Thyroid gland (tissue), 4 donors: ENCODE measurements around the gene GNAI2. TPM values are rescaled to one million over a fixed set of nuclear protein-coding genes. Genes with fewer than 3 reads are reported as not detected.

Source experiments
- DNase-seq, 2 donors: peaks; one replicate each; pipeline ENCODE4 v3.0.0-alpha.2; 2019
- H3K27ac ChIP-seq, 3 donors: fragments of 200-600 bp; sonication (generic); 1 replicate in 2 of 3; 2 replicates in 1 of 3; pipeline ENCODE4 v1.5.1; 2016 to 2019; ENCODE audit warnings: mild to moderate bottlenecking in 1 of 3, moderate library complexity in 1 of 3
- H3K27me3 ChIP-seq: fragments of 200-600 bp; sonication (generic); one replicate; pipeline ENCODE4 v1.5.1; 2019
- H3K36me3 ChIP-seq, 2 donors: fragments of 200-600 bp; sonication (generic); one replicate each; pipeline ENCODE4 v1.5.1; 2016 to 2019
- H3K4me1 ChIP-seq, 2 donors: fragments of 200-600 bp; sonication (generic); one replicate each; pipeline ENCODE4 v1.5.1; 2017 to 2019
- H3K4me3 ChIP-seq, 3 donors: fragments of 200-600 bp; sonication (generic); replicated peaks in 1 of 3; 1 replicate in 2 of 3; 2 replicates in 1 of 3; pipeline ENCODE4 v1.5.1; 2016; ENCODE audit warnings: mild to moderate bottlenecking in 1 of 3
- H3K9me3 ChIP-seq: fragments of 200-600 bp; sonication (generic); one replicate; pipeline ENCODE4 v1.5.1; 2017
- CTCF ChIP-seq, 6 experiments: fragments of 200-600 bp in 3 of 6; fragments of 450-650 bp in 3 of 6; sonication (generic) in 3 of 6; IDR thresholded peaks; one replicate each; pipeline ENCODE4 v1.5.1; 2016 to 2019; ENCODE audit warnings: antibody characterized with exemption in 6 of 6, mild to moderate bottlenecking in 2 of 6, inconsistent platforms in 1 of 6, moderate library complexity in 1 of 6
- POLR2A ChIP-seq, 2 donors: fragments of 450-650 bp; IDR thresholded peaks; one replicate each; pipeline ENCODE4 v1.6.1; 2017; ENCODE audit warnings: antibody characterized with exemption in 2 of 2, mild to moderate bottlenecking in 2 of 2, moderate library complexity in 1 of 2
- WGBS, 2 donors: methylation state at CpG; one replicate each; pipeline ENCODE4 v1.1.5; 2017; 5-methylcytosine and 5-hydroxymethylcytosine counted together
- intact Hi-C: fragments of 100-400 bp; cut with DNase I; formaldehyde crosslinking; loops from one replicate; pipeline ENCODE4 v1.15.1; 2023
- total RNA-seq, 4 donors: library from RNA; depleted of rRNA; stranded (reverse); fragments of >200 nt; gene quantifications; one replicate each; pipeline ENCODE4 v1.2.3, GENCODE V29; 2016

Gene GNAI2
- total RNA-seq, 4 donors from 2014 or later: 111 to 171 (median 142) TPM

- no peak overlapping the region for H3K27ac ChIP-seq
- WGBS, 2 donors: 40 to 45% methylated on average over 19 to 63 of the region's 79 CpGs
- TF ChIP-seq CTCF (IDR thresholded peaks at IDR 0.05) (no peak), POLR2A (IDR thresholded peaks at IDR 0.05) (no peak)
- H3K4me1 ChIP-seq: peaks cover 9 to 23% of the 10 kb centered on the region in 2 donors
- H3K9me3 ChIP-seq: no peaks in the 10 kb centered on the region
- DNase-seq: no peak
- intact Hi-C loops: loop anchor here (2.0 kb wide), 1 partner anchor 81 kb away; no protein-coding TSS in a partner anchor
- no peaks in the 10 kb centered on the region for H3K36me3 ChIP-seq
- no peaks in the 10 kb centered on the region for H3K27me3 ChIP-seq
- no peak overlapping the region for H3K4me3 ChIP-seq
These were observed 40.2 kb downstream of the GNAI2 start for GRCh38 chr3:50275996-50276761.

GRCh38 chr3:50276762-50277101, 40.7 kb downstream of the GNAI2 start:
- H3K9me3 ChIP-seq: no peaks in the 10 kb centered on the region
- no peak for TF ChIP-seq POLR2A (IDR thresholded peaks at IDR 0.05)
- no peak for TF ChIP-seq CTCF (IDR thresholded peaks at IDR 0.05)
- intact Hi-C loops: no loop called here
- DNase-seq: no peak
- no peaks in the 10 kb centered on the region for H3K36me3 ChIP-seq
- H3K4me1 ChIP-seq: peaks cover 9 to 23% of the 10 kb centered on the region in 2 donors
- WGBS, 2 donors: 82 to 84% methylated on average over 17 of the region's 17 CpGs
- H3K27me3 ChIP-seq: no peaks in the 10 kb centered on the region
- no peak overlapping the region for H3K4me3 ChIP-seq
- H3K27ac ChIP-seq: no peak overlapping the region

GRCh38 chr3:50278123-50278879, 42.3 kb downstream of the GNAI2 start:
- no peak for DNase-seq
- no peak overlapping the region for H3K4me3 ChIP-seq
- H3K27me3 ChIP-seq: no peaks in the 10 kb centered on the region
- intact Hi-C loops: no loop called here
- H3K9me3 ChIP-seq: no peaks in the 10 kb centered on the region
- TF ChIP-seq POLR2A (IDR thresholded peaks at IDR 0.05) (no peak), CTCF (IDR thresholded peaks at IDR 0.05) (no peak)
- 77 to 91% methylated on average over 4 of the region's 4 CpGs for WGBS, 2 donors
- no peak overlapping the region for H3K27ac ChIP-seq
- H3K4me1 ChIP-seq: peaks cover 6 to 14% of the 10 kb centered on the region in 2 donors
- no peaks in the 10 kb centered on the region for H3K36me3 ChIP-seq

- DNase-seq: no peak
- Histone ChIP-seq H3K36me3 (no peaks in the 10 kb centered on the region), H3K27ac (no peak within 1 kb of the TSS), H3K4me3 (no peak within 1 kb of the TSS), H3K9me3 (no peaks in the 10 kb centered on the region), H3K27me3 (no peaks in the 10 kb centered on the region), H3K4me1 (peaks cover under 1 to 8% of the 10 kb centered on the region in 2 donors)
- TF ChIP-seq CTCF (IDR thresholded peaks at IDR 0.05) (no peak), POLR2A (IDR thresholded peaks at IDR 0.05) (no peak)
- WGBS, 2 donors: 89% methylated on average over 1 of the region's 2 CpGs; no CpG with 5 or more reads in 1 of the 2 donors
- intact Hi-C loops: no loop called here
These were observed 42.8 kb downstream of the GNAI2 start, which contains the start of gene LSMEM2 for GRCh38 chr3:50278880-50279224. LSMEM2 (plus strand) TSS chr3:50279087; CDS start chr3:50279114, 27 bp downstream.
